ENCODE measurements around the gene SBNO2. TPM values are rescaled to one million over a fixed set of nuclear protein-coding genes. Genes with fewer than 3 reads are reported as not detected.
A peak's percentile ranks its signal among the peaks of the same experiment; 100 is the strongest.

The SBNO2 gene
- polyA plus RNA-seq, 1 experiment, result 9.9 TPM

GRCh38 chr19:1220976-1221903 lies 47.2 kb upstream of the SBNO2 start:
- POLR2A ChIA-PET, result no interaction called here
- peak overlapping the region; percentile 11 for H3K27ac ChIP-seq (ENCODE audit: low read depth, low read length)
- TF ChIP-seq CTCF (IDR thresholded peaks at IDR 0.05; ENCODE audit: low read depth, low read length), result peak; percentile 60
- no peaks in the 10 kb centered on the region; the same call in 1 of the 2 replicates for H3K9me3 ChIP-seq (ENCODE audit: control insufficient read depth, insufficient read depth, low read length)
- H3K4me3 ChIP-seq (ENCODE audit: low read depth, low read length), result no peak overlapping the region
- DNase-seq (ENCODE audit: low read depth, low spot score), result no peak
- CTCF ChIA-PET, result interaction anchor here (0.6 to 1.6 kb wide), 5 partner anchors 9 to 82 kb away, joined by 3 to 12 read pairs (median 4); no protein-coding TSS in a partner anchor
- H3K27me3 ChIP-seq (ENCODE audit: control insufficient read depth, insufficient read depth, low read length), result no peaks in the 10 kb centered on the region

GRCh38 chr19:1220477-1220930 lies 46.4 kb upstream of the SBNO2 start:
- POLR2A ChIA-PET, result no interaction called here
- no peak for TF ChIP-seq CTCF (IDR thresholded peaks at IDR 0.05; ENCODE audit: low read depth, low read length)
- Histone ChIP-seq H3K9me3 (ENCODE audit: control insufficient read depth, insufficient read depth, low read length) (no peaks in the 10 kb centered on the region; the same call in 1 of the 2 replicates), H3K27me3 (ENCODE audit: control insufficient read depth, insufficient read depth, low read length) (no peaks in the 10 kb centered on the region), H3K27ac (ENCODE audit: low read depth, low read length) (no peak overlapping the region), H3K4me3 (ENCODE audit: low read depth, low read length) (no peak overlapping the region)
- CTCF ChIA-PET, result interaction anchor here (1.4 to 1.6 kb wide), 3 partner anchors 20 to 46 kb away, joined by 3 to 12 read pairs (median 4); no protein-coding TSS in a partner anchor
- no peak for DNase-seq (ENCODE audit: low read depth, low spot score)

- H3K4me3 ChIP-seq (ENCODE audit: low read depth, low read length), result no peak overlapping the region
- H3K27me3 ChIP-seq (ENCODE audit: control insufficient read depth, insufficient read depth, low read length), result no peaks in the 10 kb centered on the region
- DNase-seq (ENCODE audit: low read depth, low spot score), result no peak
- ChIA-PET CTCF (interaction anchor here (1.4 to 1.5 kb wide), 2 partner anchors 21 to 47 kb away, joined by 3 to 4 read pairs; no protein-coding TSS in a partner anchor), POLR2A (no interaction called here)
- no peak for TF ChIP-seq CTCF (IDR thresholded peaks at IDR 0.05; ENCODE audit: low read depth, low read length)
- no peak overlapping the region for H3K27ac ChIP-seq (ENCODE audit: low read depth, low read length)
- H3K9me3 ChIP-seq (ENCODE audit: control insufficient read depth, insufficient read depth, low read length), result no peaks in the 10 kb centered on the region; the same call in 1 of the 2 replicates
Measured at GRCh38 chr19:1219786-1220476, 45.9 kb upstream of the SBNO2 start.

GRCh38 chr19:1218751-1219567 lies 44.9 kb upstream of the SBNO2 start:
- ChIA-PET CTCF (no interaction called here), POLR2A (no interaction called here)
- DNase-seq (ENCODE audit: low read depth, low spot score), result no peak
- TF ChIP-seq CTCF (IDR thresholded peaks at IDR 0.05; ENCODE audit: low read depth, low read length), result no peak
- H3K27ac ChIP-seq (ENCODE audit: low read depth, low read length), result no peak overlapping the region
- no peaks in the 10 kb centered on the region; the same call in 1 of the 2 replicates for H3K9me3 ChIP-seq (ENCODE audit: control insufficient read depth, insufficient read depth, low read length)
- H3K27me3 ChIP-seq (ENCODE audit: control insufficient read depth, insufficient read depth, low read length), result no peaks in the 10 kb centered on the region
- H3K4me3 ChIP-seq (ENCODE audit: low read depth, low read length), result no peak overlapping the region
